KOPT-K1 (cell line): ENCODE data around the gene SMIM13.
"Not testable (repeated sequence)": the region's sequence is repeated elsewhere in the genome, so short reads cannot be mapped to it uniquely, and the experiment has no call there.

Source experiments
- H3K27ac ChIP-seq: fragments of 200-600 bp; sonication (generic); 2 replicates; pipeline ENCODE4 v1.5.1; 2016; ENCODE audit warnings: antibody characterized with exemption, mild to moderate bottlenecking, low read depth, low read length; ENCODE audit not compliant: poor library complexity, severe bottlenecking
- H3K36me3 ChIP-seq: fragments of 200-600 bp; sonication (generic); 2 replicates; pipeline ENCODE4 v1.5.1; 2017; ENCODE audit warnings: antibody characterized with exemption, mild to moderate bottlenecking, low read length, moderate library complexity; ENCODE audit not compliant: insufficient read depth
- H3K9me3 ChIP-seq: fragments of 200-600 bp; sonication (generic); 2 replicates; pipeline ENCODE4 v1.5.1; 2017; ENCODE audit warnings: antibody characterized with exemption, low read length, mild to moderate bottlenecking; ENCODE audit not compliant: insufficient read depth, poor library complexity, severe bottlenecking

SMIM13 gene

GRCh38 chr6:11067348-11067747 is 26.3 kb upstream of the SMIM13 start:
- Histone ChIP-seq H3K9me3 (no peaks in the 10 kb centered on the region), H3K27ac (no peak overlapping the region), H3K36me3 (no peaks in the 10 kb centered on the region)

GRCh38 chr6:11069760-11070159 is 23.9 kb upstream of the SMIM13 start:
- Histone ChIP-seq H3K27ac (no peak overlapping the region), H3K9me3 (no peaks in the 10 kb centered on the region), H3K36me3 (no peaks in the 10 kb centered on the region)

GRCh38 chr6:11072101-11072500 is 21.5 kb upstream of the SMIM13 start:
- no peaks in the 10 kb centered on the region for H3K9me3 ChIP-seq

GRCh38 chr6:11076540-11076939 is 17.1 kb upstream of the SMIM13 start:
- H3K27ac ChIP-seq, result no peak overlapping the region
- H3K9me3 ChIP-seq, result no peaks in the 10 kb centered on the region
- no peaks in the 10 kb centered on the region for H3K36me3 ChIP-seq

More at GRCh38 chr6:11072101-11072500, 21.5 kb upstream of the SMIM13 start:
- Histone ChIP-seq H3K36me3 (no peaks in the 10 kb centered on the region), H3K27ac (no peak overlapping the region)

- Histone ChIP-seq H3K27ac (no peak overlapping the region), H3K36me3 (no peaks in the 10 kb centered on the region), H3K9me3 (no peaks in the 10 kb centered on the region)
These were observed 15.4 kb upstream of the SMIM13 start for GRCh38 chr6:11078266-11078665.

- Histone ChIP-seq H3K27ac (no peak overlapping the region), H3K36me3 (no peaks in the 10 kb centered on the region), H3K9me3 (no peaks in the 10 kb centered on the region)
These were observed 13.3 kb upstream of the SMIM13 start for GRCh38 chr6:11080296-11080695.

GRCh38 chr6:11083491-11083890 is 10.1 kb upstream of the SMIM13 start:
- H3K9me3 ChIP-seq, result no peaks in the 10 kb centered on the region
- no peak overlapping the region for H3K27ac ChIP-seq
- H3K36me3 ChIP-seq, result no peaks in the 10 kb centered on the region

GRCh38 chr6:11083956-11084355 is 9.7 kb upstream of the SMIM13 start:
- Histone ChIP-seq H3K27ac (no peak overlapping the region), H3K9me3 (no peaks in the 10 kb centered on the region)

GRCh38 chr6:11085758-11086435 is 7.7 kb upstream of the SMIM13 start:
- no peaks in the 10 kb centered on the region for H3K9me3 ChIP-seq

More at GRCh38 chr6:11083956-11084355, 9.7 kb upstream of the SMIM13 start:
- H3K36me3 ChIP-seq, result no peaks in the 10 kb centered on the region

GRCh38 chr6:11087141-11087812 is 6.4 kb upstream of the SMIM13 start:
- not testable (repeated sequence) for H3K27ac ChIP-seq, H3K36me3 ChIP-seq, H3K9me3 ChIP-seq

More at GRCh38 chr6:11085758-11086435, 7.7 kb upstream of the SMIM13 start:
- Histone ChIP-seq H3K27ac (no peak overlapping the region), H3K36me3 (no peaks in the 10 kb centered on the region)

GRCh38 chr6:11089695-11090094 is 3.9 kb upstream of the SMIM13 start:
- H3K9me3 ChIP-seq, result no peaks in the 10 kb centered on the region

GRCh38 chr6:11091141-11091540 is 2.5 kb upstream of the SMIM13 start:
- not testable (repeated sequence) for H3K9me3 ChIP-seq, H3K27ac ChIP-seq, H3K36me3 ChIP-seq

More at GRCh38 chr6:11089695-11090094, 3.9 kb upstream of the SMIM13 start:
- Histone ChIP-seq H3K36me3 (no peaks in the 10 kb centered on the region), H3K27ac (no peak overlapping the region)

GRCh38 chr6:11092668-11093375 is 812 bp upstream of the SMIM13 start:
- Histone ChIP-seq H3K36me3 (no peaks in the 10 kb centered on the region), H3K9me3 (no peaks in the 10 kb centered on the region), H3K27ac (peak overlapping the region; percentile 91)

GRCh38 chr6:11093376-11093625 is 333 bp upstream of the SMIM13 start:
- H3K9me3 ChIP-seq, result no peaks in the 10 kb centered on the region
- no peaks in the 10 kb centered on the region for H3K36me3 ChIP-seq
- H3K27ac ChIP-seq, result peak overlapping the region; percentile 91

- Histone ChIP-seq H3K9me3 (no peaks in the 10 kb centered on the region), H3K27ac (peak overlapping the region; percentile 91), H3K36me3 (0 out of 2 replicates have a peak, but pooled peaks cover 1% of the 10 kb centered on the region)
These were observed 797 bp downstream of the SMIM13 start for GRCh38 chr6:11094411-11094851.
